HepG2 (cell line): Measurements from ENCODE around the gene MADCAM1. TPM values are rescaled to one million over a fixed set of nuclear protein-coding genes. Genes with fewer than 3 reads are reported as not detected.

Experiments
- ATM ChIP-seq: fragments of 450-650 bp; IDR thresholded peaks from 2 replicates; pipeline ENCODE4 v1.7.1; 2017; ENCODE audit warnings: mild to moderate bottlenecking, borderline replicate concordance
- CBX5 ChIP-seq: sonication (generic); formaldehyde crosslinking; IDR thresholded peaks from 2 replicates; pipeline ENCODE4 v1.4.0; 2020; ENCODE audit warnings: missing genetic modification reagents, borderline replicate concordance
- FOXC1 ChIP-seq: sonication (generic); formaldehyde crosslinking; IDR thresholded peaks from 2 replicates; pipeline ENCODE4 v1.8.0; 2022; ENCODE audit warnings: mild to moderate bottlenecking, missing genetic modification reagents, borderline replicate concordance
- GLI4 ChIP-seq: sonication (generic); formaldehyde crosslinking; IDR thresholded peaks from 2 replicates; pipeline ENCODE4 v1.5.1; 2020; ENCODE audit warnings: missing genetic modification reagents, mild to moderate bottlenecking, moderate library complexity, borderline replicate concordance
- IRF2 ChIP-seq: IDR thresholded peaks from 2 replicates; pipeline ENCODE4 v1.6.1; 2018; ENCODE audit warnings: missing genetic modification reagents, missing compliant biosample characterization
- KDM6A ChIP-seq: IDR thresholded peaks from 2 replicates; pipeline ENCODE4 v1.6.1; 2016; ENCODE audit warnings: low read depth
- NFAT5 ChIP-seq: sonication (generic); formaldehyde crosslinking; IDR thresholded peaks from 2 replicates; pipeline ENCODE4 v1.4.0; 2020; ENCODE audit warnings: missing genetic modification reagents
- NPAS2 ChIP-seq: sonication (generic); formaldehyde crosslinking; IDR thresholded peaks from 2 replicates; pipeline ENCODE4 v1.8.0; 2022; ENCODE audit warnings: mild to moderate bottlenecking, missing genetic modification reagents, borderline replicate concordance
- RFXAP ChIP-seq: sonication (generic); formaldehyde crosslinking; IDR thresholded peaks from 2 replicates; pipeline ENCODE4 v1.4.0; 2020; ENCODE audit warnings: missing genetic modification reagents, borderline replicate concordance
- SIN3A ChIP-seq: IDR thresholded peaks from 2 replicates; pipeline ENCODE4 v1.6.1; 2011; ENCODE audit warnings: low read depth, mild to moderate bottlenecking, control low read depth, low read length, borderline replicate concordance
- TFDP2 ChIP-seq: sonication (generic); formaldehyde crosslinking; IDR thresholded peaks from 2 replicates; pipeline ENCODE4 v1.4.0; 2020; ENCODE audit warnings: missing genetic modification reagents
- TOPORS ChIP-seq: sonication (generic); formaldehyde crosslinking; IDR thresholded peaks from 2 replicates; pipeline ENCODE4 v1.8.0; 2023; ENCODE audit warnings: mild to moderate bottlenecking, missing genetic modification reagents
- XRCC5 ChIP-seq: fragments of 200-400 bp; formaldehyde crosslinking; optimal IDR thresholded peaks from 2 replicates; pipeline ENCODE3; 2017; ENCODE audit warnings: mild to moderate bottlenecking, low read length
- ZNF263 ChIP-seq: sonication (generic); formaldehyde crosslinking; IDR thresholded peaks from 2 replicates; pipeline ENCODE4 v1.4.0; 2020; ENCODE audit warnings: missing genetic modification reagents
- ZNF468 ChIP-seq: sonication (generic); formaldehyde crosslinking; IDR thresholded peaks from 2 replicates; pipeline ENCODE4 v1.8.0; 2022; ENCODE audit warnings: mild to moderate bottlenecking, moderate library complexity, missing genetic modification reagents
- ZNF484 ChIP-seq: sonication (generic); formaldehyde crosslinking; IDR thresholded peaks from 2 replicates; pipeline ENCODE4 v1.5.1; 2020; ENCODE audit warnings: mild to moderate bottlenecking, low read depth, missing genetic modification reagents, borderline replicate concordance
- ZNF501 ChIP-seq: sonication (generic); formaldehyde crosslinking; IDR thresholded peaks from 2 replicates; pipeline ENCODE4 v1.5.1; 2020; ENCODE audit warnings: mild to moderate bottlenecking, moderate library complexity, missing genetic modification reagents
- ZNF878 ChIP-seq: sonication (generic); formaldehyde crosslinking; IDR thresholded peaks from 2 replicates; pipeline ENCODE4 v1.8.1; 2023; ENCODE audit warnings: mild to moderate bottlenecking, missing genetic modification reagents, moderate library complexity
- polyA plus RNA-seq, 8 experiments: library from polyadenylated mRNA; depleted of rRNA in 3 of 8; stranded (reverse) in 7 of 8; unstranded in 1 of 8; fragments of >200 nt; fragmentation: Illumina TruSeq in 4 of 8; extraction: Trizol in 4 of 8; gene quantifications; 2 replicates each; pipeline versions ENCODE4 v1.2.1 to v1.2.3, GENCODE V29; 2011 to 2016; ENCODE audit warnings: low read depth in 4 of 8, missing spikeins in 1 of 8, mixed read lengths in 1 of 8; ENCODE audit not compliant: insufficient read depth in 1 of 8
- total RNA-seq, 5 experiments: library from RNA; depleted of rRNA; stranded (reverse); fragments of >200 nt; fragmentation: Illumina TruSeq; extraction: Trizol; gene quantifications; 2 replicates each; pipeline ENCODE4 v1.2.3, GENCODE V29; 2016; ENCODE audit warnings: low read depth in 1 of 5
- TF ChIP-seq, protein P1 (sequence below): sonication (generic); formaldehyde crosslinking; IDR thresholded peaks from 2 replicates; pipeline ENCODE4 v1.4.0; 2020; ENCODE audit warnings: missing genetic modification reagents
- TF ChIP-seq, protein P2 (sequence below): sonication (generic); formaldehyde crosslinking; IDR thresholded peaks from 2 replicates; pipeline ENCODE4 v1.5.0; 2020; ENCODE audit warnings: missing genetic modification reagents, mild to moderate bottlenecking, borderline replicate concordance

MADCAM1 gene
- total and polyA plus RNA-seq, 2 of the 13 experiments (the other 11 are each of a cell fraction or from before 2014, with no cell fraction given): 0.29 to 0.33 TPM

- peak; percentile 21; the same call in 1 of the 2 replicates for TF ChIP-seq NFAT5 (CRISPR knock-in tag)
- 0 out of 2 replicates have a peak, but pooled peaks have one; percentile 35 for TF ChIP-seq ZNF468 (CRISPR knock-in tag)
- TF ChIP-seq IRF2 (CRISPR knock-in tag): 0 out of 2 replicates have a peak, but pooled peaks have one; percentile 2
- TF ChIP-seq TOPORS (CRISPR knock-in tag): no peak
- no peak for TF ChIP-seq ZNF263 (CRISPR knock-in tag)
- TF ChIP-seq SIN3A: no peak
- TF ChIP-seq ATM: no peak
- TF ChIP-seq, protein P1, sequence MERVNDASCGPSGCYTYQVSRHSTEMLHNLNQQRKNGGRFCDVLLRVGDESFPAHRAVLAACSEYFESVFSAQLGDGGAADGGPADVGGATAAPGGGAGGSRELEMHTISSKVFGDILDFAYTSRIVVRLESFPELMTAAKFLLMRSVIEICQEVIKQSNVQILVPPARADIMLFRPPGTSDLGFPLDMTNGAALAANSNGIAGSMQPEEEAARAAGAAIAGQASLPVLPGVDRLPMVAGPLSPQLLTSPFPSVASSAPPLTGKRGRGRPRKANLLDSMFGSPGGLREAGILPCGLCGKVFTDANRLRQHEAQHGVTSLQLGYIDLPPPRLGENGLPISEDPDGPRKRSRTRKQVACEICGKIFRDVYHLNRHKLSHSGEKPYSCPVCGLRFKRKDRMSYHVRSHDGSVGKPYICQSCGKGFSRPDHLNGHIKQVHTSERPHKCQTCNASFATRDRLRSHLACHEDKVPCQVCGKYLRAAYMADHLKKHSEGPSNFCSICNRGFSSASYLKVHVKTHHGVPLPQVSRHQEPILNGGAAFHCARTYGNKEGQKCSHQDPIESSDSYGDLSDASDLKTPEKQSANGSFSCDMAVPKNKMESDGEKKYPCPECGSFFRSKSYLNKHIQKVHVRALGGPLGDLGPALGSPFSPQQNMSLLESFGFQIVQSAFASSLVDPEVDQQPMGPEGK: peak; percentile 28; the same call in 1 of the 2 replicates
- no peak for TF ChIP-seq ZNF484 (CRISPR knock-in tag)
- TF ChIP-seq NPAS2 (CRISPR knock-in tag): no peak
- no peak; the same call in 1 of the 2 replicates for TF ChIP-seq CBX5
- TF ChIP-seq ZNF501: no peak
- TF ChIP-seq KDM6A: no peak
- no peak for TF ChIP-seq RFXAP
- TF ChIP-seq XRCC5: no peak
- 0 out of 2 replicates have a peak, but pooled peaks have one; percentile 25 for TF ChIP-seq TFDP2 (CRISPR knock-in tag)
- TF ChIP-seq FOXC1 (CRISPR knock-in tag): no peak
- TF ChIP-seq, protein P2, sequence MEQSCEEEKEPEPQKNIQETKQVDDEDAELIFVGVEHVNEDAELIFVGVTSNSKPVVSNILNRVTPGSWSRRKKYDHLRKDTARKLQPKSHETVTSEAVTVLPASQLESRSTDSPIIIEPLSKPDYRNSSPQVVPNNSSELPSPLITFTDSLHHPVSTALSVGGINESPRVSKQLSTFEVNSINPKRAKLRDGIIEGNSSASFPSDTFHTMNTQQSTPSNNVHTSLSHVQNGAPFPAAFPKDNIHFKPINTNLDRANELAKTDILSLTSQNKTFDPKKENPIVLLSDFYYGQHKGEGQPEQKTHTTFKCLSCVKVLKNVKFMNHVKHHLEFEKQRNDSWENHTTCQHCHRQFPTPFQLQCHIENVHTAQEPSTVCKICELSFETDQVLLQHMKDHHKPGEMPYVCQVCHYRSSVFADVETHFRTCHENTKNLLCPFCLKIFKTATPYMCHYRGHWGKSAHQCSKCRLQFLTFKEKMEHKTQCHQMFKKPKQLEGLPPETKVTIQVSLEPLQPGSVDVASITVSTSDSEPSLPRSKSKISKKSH (CRISPR knock-in tag): no peak
- TF ChIP-seq GLI4 (CRISPR knock-in tag): no peak
- TF ChIP-seq ZNF878 (CRISPR knock-in tag): no peak
Observed at GRCh38 chr19:497869-498510, 1.7 kb downstream of the MADCAM1 start (continued).
